SU-DHL-6 (cell line): Measurements from ENCODE around the gene COLQ.

Source experiments
- CTCF ChIP-seq: fragments of 200-600 bp; sonication (generic); IDR thresholded peaks from one replicate; pipeline ENCODE4 v1.5.1; 2017; ENCODE audit warnings: antibody characterized with exemption, mild to moderate bottlenecking, low read length, moderate library complexity; ENCODE audit not compliant: insufficient read depth, poor library complexity, severe bottlenecking
- EZH2phosphoT487 ChIP-seq: fragments of 200-600 bp; sonication (generic), shearing (Covaris generic); conservative IDR thresholded peaks from 2 replicates; pipeline ENCODE4 v1.6.1; 2018; ENCODE audit warnings: mild to moderate bottlenecking, antibody characterized with exemption, low read length, moderate library complexity, mixed read lengths

GRCh38 chr3:15486020-15486419, 35.5 kb downstream of the COLQ start:
- TF ChIP-seq CTCF (no peak), EZH2phosphoT487 (no peak)
